Raji (cell line): ENCODE measurements around the gene MAP6.

Source experiments
- POLR2A ChIP-seq: IDR thresholded peaks from 2 replicates; pipeline ENCODE4 v1.6.1; 2011; ENCODE audit warnings: low read depth, low read length, control low read depth; ENCODE audit not compliant: insufficient read depth

Gene MAP6

DNA sequence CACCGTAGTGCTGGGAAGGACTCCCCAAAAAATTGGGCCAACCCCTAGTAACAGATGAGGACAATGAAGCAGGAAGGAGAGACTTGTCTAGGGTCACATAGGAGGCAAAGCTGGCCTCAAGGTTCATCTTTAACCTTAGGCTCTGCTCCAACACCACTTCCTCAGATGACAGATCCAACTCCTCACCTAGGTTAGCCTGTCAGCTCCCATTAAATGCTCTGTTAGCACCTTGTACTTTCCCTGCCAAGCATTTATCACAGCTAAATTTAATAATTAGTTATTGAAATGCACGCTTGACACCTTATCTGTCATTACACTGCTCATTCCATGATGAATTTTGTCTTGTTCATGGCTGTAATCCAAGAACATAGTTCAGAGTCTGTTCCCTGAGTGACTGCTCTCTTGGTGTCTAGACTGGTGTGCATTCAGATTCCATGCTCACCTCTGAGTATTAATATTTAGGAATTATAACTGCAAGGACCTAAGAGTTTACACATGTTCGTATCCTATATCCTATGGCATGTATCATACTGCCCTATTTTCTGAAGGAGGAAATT lies 18.6 kb downstream of the MAP6 start:
- no peak for TF ChIP-seq POLR2A

DNA sequence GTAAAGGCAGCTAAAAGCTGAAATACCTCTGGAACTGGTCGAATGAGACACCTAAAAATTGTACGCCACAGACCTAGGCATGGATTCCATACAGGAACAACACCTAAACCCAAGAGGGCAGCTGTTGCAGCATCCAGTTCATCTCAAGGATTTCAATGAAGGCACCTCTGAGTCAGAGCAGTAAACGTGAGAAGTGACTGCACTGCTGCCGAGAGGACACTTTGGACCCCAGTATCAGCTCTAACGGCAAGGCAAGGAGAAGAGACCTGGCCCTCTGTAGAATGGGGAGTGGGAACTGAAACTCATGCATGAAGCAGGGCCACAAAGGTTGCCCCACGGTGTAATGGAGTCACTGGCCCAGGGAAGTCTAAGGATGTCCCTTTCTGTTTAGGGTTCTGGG lies 23.9 kb downstream of the MAP6 start:
- no peak for TF ChIP-seq POLR2A

DNA sequence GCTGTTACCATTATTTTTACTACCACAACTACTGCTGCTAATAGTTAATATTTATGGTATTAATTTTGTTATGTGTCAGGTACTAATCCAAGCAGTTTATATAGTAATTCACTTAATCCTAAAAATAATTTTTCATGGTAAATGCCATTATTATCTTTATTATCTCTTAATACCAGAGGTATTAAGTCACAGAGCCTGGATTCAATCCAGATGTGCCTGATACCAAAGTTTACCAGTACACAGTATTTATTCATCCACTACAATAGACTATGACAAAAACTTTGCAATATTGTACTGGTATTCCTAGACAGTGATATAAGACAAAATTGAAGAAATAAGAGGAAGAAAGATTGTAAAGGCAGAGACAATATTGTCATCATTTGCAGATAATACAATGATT lies 24.5 kb downstream of the MAP6 start:
- no peak for TF ChIP-seq POLR2A

DNA sequence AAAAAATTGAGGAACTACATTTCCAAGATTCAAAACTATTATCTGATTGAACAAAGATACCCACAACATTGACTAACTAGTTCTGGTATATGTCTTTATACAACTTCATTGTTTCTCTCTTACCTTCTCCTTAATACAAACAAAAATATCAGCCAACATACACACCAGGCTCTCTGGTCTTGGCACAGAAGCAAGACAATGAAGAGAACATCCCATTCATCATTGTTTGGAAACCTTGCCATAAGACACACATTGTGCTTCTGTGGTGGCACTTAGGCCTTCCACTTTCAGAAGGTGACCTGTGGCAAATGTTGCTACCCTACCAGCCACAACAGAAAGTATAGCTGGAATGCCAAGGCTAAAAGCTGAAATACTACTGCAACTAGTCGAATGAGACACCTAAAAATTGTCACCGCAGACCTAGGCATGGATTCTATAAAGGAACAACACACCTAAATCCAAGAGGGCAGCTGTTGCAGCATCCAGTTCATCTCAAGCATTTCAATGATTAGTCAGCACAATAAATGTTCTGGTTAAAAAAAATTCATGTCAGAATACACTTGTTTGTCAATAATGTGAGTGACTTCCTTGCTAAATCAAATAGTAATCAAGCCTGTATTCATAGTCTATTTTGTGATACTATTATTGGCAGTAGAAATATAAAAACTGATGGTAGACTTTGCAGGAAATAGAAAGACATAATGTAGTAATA lies 26.3 kb downstream of the MAP6 start:
- TF ChIP-seq POLR2A, result no peak

DNA sequence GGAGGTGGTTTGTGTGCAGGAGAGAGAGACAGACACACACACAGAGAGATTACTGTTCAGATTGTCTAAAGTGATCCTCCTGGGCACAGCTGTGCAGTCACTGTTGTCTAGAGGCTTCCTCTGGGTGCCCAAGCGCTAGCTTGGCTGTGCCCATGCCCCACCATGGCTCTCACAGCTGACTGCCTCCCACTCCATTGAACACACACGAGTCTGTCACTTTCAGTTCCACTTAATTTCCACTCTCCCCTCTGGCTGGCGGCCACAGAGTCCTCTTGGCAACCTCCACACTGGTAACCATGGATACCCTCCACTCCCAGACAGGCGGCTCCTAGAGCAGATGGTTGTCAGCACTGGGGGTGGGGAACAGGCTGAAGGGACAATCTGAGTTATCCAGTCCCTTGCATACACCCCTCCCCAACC lies 29.1 kb downstream of the MAP6 start:
- TF ChIP-seq POLR2A, result no peak

DNA sequence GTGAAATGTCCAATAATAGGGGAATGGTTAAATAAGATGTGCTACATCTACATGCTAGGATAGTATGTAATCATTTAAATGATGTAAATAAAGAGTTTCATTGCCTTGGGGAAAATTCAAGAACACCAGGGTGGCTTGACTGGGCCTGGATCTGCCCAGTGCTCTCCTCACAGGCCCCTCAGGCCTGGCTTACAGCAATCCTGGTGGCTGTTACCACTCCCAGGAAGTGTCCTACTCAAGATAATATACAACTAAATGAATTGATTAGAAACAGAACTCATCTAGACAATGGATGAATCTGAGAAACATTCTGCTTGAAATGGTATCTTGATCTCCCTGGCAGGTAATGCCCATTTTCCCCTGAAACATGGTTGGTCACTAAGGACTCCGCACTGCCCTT lies 30.8 kb downstream of the MAP6 start:
- no peak for TF ChIP-seq POLR2A

DNA sequence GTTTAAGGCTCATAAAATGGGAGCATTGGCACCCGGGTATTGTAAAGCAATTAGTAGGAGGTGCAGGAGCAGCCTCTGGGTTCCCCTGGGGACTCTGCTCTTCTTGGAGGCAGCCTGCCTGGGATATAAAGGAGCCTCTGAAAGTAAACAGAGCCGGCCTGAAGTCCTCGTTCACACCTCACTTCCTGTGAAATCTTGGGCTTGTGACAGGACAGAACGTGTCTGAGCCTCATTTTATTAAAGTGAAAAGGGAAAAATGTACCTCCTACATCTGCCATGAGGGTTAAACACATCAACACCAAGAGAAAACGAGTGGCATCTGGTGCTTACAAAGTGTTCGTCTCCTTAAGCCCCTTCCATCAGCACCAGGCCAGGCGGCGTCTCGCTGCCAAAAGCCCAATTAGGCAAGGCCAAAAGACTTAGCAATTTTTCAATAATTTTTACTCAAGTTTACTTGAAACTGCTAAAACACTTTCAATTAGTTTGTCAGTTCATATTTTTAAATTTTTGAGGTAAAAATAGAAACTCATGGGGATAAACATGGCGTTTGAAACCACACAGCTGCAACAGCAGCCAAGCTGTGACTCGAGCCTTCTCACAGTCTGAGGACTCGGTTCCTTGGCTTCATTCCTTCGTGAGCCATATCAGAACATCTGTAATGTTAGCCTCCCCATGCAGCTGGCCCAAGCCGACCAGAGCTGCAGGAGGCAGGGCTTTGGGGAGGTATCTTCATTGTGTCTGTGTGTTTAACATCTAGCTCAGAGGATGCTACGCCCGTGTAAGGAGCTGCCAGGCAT lies 33.6 kb downstream of the MAP6 start:
- no peak for TF ChIP-seq POLR2A

DNA sequence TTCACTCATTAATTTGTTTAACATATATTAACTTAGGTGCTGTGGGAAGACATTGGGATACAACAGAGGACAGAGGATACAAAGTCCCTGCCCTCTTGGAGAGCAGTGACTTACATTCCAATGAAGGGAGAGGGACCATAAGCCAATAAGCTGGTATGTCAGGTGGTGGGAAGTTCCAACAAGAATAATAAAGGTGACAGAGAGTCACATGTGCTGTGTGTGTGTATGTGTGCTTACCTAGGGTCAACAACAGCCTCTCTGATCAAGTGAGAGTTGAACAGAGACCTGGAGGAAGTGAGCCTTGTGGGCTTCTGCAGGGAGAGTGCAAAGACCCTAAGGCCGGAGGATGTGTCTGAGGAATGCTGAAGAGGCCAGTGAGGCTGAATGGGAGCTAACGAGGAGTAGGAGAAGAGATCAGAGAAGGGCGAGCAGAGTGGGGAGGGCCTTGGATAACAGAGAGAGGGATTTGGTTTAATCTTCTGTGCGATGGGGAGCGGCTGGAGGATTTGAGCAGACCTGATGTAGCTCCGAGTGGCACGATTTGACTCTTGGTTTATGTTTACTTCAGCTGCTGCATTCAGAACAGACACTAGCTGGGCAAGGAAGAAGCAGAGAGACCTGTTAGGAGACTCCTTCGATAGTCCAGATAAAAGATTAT lies 35.3 kb downstream of the MAP6 start:
- no peak for TF ChIP-seq POLR2A

DNA sequence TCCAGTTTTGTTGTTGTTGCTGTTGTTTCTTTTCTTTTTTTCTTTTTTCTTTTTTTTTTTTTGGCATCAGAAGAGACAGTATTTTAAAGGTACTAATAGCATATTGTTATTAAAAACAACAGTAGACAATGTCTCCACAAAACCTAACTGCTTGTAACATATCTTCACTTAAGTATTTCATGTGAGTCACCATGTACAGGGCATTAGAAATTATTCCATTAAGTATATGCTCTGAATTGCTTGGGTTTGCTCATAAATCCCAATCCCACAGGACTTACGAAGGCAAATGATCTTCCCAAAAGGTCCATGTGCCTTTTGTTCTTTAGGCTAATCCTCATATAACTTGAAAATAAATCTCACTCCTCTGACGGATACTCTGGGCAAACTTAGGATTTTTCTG lies 35.9 kb downstream of the MAP6 start:
- TF ChIP-seq POLR2A, result no peak

DNA sequence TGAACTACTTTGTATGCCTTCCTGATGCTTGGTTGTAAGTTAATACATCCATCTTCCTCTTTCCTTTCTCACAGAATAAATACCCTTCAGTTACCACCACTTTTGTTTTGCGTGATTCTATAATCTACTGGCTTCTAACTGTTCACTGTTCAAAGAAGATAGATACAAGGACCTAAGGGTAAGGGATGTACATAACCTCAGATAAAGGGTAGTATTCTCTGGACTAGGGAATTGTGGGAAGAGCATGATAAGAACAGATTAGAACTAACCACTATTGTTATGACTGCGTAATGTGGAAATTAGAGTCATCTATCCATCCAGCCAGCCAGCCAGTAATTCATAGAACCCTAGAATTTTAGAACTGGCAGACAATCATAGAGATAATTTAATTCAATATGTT lies 36.4 kb downstream of the MAP6 start:
- TF ChIP-seq POLR2A, result no peak

DNA sequence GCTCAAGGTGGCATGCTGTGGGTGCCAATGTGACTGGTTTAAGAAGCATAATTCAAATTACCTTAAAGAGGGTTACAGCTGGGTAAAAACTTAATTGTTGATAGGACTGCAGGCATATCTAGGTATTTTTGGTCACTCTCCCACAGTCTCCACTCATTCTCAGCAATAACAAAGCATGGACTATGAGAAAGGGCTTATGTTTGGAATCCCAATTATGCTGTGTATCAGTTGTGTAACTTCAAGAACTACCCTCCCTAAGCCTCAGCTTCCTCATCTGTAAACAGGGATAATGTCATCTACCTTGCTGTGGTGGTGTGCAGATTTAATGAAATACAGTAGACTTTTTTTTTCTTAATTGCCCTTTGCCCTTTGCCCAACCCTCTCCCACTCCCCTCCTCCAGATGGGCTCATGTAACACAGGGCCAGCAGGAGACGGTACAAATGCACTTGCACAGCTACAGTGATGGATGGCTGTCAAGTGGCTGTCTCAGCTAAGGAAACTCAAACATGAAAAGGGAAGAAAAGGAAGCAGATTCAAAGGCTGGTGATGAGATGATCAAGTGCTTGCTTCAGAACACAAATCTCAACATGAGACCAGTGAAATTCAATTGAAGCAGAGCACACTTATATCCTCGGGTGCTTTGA lies 37.6 kb downstream of the MAP6 start:
- no peak for TF ChIP-seq POLR2A

DNA sequence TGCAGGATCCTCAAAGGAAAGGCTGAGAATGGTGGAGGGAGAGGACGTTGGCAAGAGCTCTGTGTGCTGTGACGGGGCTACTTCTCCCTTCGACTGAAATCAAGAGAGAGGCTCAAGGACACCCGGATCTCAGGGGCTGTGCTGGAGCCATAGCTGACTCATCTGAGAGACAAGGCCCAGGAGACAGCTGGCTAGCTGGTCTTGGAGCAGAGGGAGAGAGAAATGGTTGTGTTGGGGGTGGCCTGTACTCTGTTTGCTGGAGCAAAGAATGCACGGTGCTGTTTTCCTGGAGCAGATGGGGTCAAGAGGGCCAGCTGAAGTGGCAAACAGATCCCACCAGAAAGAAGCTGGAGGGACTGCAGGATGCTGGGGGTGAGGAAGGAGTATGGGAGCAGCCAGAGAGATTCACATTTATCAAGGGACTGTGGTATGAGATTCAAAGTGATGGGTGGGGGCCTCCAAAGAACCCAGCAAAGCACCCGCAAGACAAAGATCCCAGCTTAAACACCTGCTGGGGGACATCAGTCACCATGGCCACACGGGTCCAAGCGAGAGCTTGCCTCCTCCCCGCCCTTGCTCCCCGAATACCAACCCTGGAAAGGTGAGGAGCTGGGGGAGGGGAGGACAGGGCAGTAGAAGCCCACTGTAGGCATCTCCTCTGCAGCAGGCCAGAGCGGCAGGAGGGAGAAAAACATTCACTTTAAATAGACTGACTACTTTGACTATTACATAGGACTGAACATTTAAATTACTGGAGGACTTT lies 40.8 kb downstream of the MAP6 start:
- TF ChIP-seq POLR2A, result no peak

DNA sequence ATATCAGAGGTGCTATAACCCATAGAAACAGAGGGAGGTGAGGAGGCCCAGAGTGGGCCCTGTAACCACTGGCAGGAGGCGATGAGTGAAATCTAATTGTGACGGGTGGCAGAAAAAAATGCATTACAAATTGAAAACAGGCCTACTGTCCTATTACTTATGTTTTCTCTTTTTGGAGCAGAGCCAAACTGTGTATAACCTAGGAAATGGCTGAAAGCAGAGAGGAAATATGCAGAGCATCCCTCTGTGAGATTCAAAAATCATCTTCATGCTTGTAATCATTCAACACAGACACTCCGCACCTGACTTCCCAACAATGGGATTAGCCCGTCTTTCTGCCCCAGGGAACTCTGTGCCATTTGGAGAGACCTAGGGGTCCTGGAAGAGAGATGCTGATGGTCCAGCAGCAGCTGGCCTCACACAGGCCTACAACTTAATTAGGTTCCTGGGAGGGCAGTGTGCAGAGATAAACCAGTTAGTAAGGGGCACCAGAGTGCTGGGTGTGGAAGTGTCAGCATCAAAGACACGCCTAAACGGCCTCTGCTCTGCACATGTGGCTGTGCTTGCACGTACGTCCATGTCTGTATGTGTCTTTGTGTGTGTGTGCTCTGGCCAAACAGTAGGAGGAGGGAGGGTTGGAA lies 41.8 kb downstream of the MAP6 start:
- no peak for TF ChIP-seq POLR2A
